SK-N-MC (cell line): ENCODE data around the gene ITGA1.

Experiments used
- EZH2 ChIP-seq: fragments of 200-600 bp; sonication (generic); IDR thresholded peaks from one replicate; pipeline ENCODE4 v1.6.1; 2017; ENCODE audit warnings: antibody characterized with exemption
- FOXP2 ChIP-seq: optimal IDR thresholded peaks from 2 replicates; pipeline ENCODE3; 2011; ENCODE audit warnings: mild to moderate bottlenecking, moderate library complexity; ENCODE audit not compliant: insufficient read depth; ENCODE audit errors: extremely low read length, control extremely low read depth
- POLR2AphosphoS5 ChIP-seq: IDR thresholded peaks from 2 replicates; pipeline ENCODE4 v1.6.1; 2012; ENCODE audit warnings: mild to moderate bottlenecking, low read depth, low read length, borderline replicate concordance

- TF ChIP-seq POLR2AphosphoS5 (no peak), EZH2 (no peak), FOXP2 (no peak)
Observed at GRCh38 chr5:52943285-52943684, 155.6 kb downstream of the ITGA1 start.
